ENCODE measurements around the gene SLCO3A1.
"Not testable (repeated sequence)": the region's sequence is repeated elsewhere in the genome, so short reads cannot be mapped to it uniquely, and the experiment has no call there.

The SLCO3A1 gene

GRCh38 chr15:91954292-91954691 lies 100.8 kb downstream of the SLCO3A1 start:
- Histone ChIP-seq H4K12ac (ENCODE audit: low read depth, low read length) (no peak overlapping the region), H3K14ac (ENCODE audit: low read length) (no peak overlapping the region), H3K23ac (ENCODE audit: low read length) (no peak overlapping the region), H3K9ac (ENCODE audit: low read length) (no peak overlapping the region), H2AK5ac (ENCODE audit: low read length) (no peak overlapping the region), H3K4me1 (ENCODE audit: control insufficient read depth in 1 of 2, insufficient read depth in 2 of 2, low read length in 2 of 2) (no peaks in the 10 kb centered on the region), H4K91ac (ENCODE audit: low read depth, low read length) (no peak overlapping the region), H2AFZ (ENCODE audit: insufficient read depth, low read length, poor library complexity) (no peak overlapping the region), H3K79me2 (ENCODE audit: control insufficient read depth, insufficient read depth, low read length, poor library complexity) (no peaks in the 10 kb centered on the region), H3K4ac (ENCODE audit: low read depth, low read length) (no peak overlapping the region), H3K4me3 (ENCODE audit: low read depth, low read length) (no peak overlapping the region), H3K9me3 (ENCODE audit: insufficient read depth, low read depth, low read length) (no peaks in the 10 kb centered on the region), H3K36me3 (ENCODE audit: control insufficient read depth in 1 of 2, insufficient read depth in 2 of 2, low read length in 2 of 2) (no peaks in the 10 kb centered on the region), H2BK5ac (ENCODE audit: low read depth, low read length, poor library complexity) (no peak overlapping the region), H4K8ac (ENCODE audit: low read depth, low read length) (no peak overlapping the region), H3K18ac (ENCODE audit: low read length) (no peak overlapping the region), H2BK120ac (ENCODE audit: insufficient read depth, low read length, poor library complexity) (no peak overlapping the region), H3K4me2 (ENCODE audit: low read length) (no peak overlapping the region), H3K79me1 (ENCODE audit: low read length) (peaks cover 5% of the 10 kb centered on the region), H3K27ac (ENCODE audit: low read depth, low read length) (no peak overlapping the region), H3K27me3 (ENCODE audit: insufficient read depth, low read length) (no peaks in the 10 kb centered on the region), H2BK12ac (ENCODE audit: low read length) (no peak overlapping the region)
- no peak for DNase-seq
- no CpG with 5 or more reads among the region's 7 CpGs for WGBS (ENCODE audit: extremely low coverage, insufficient coverage, insufficient read length)

- no peak overlapping the region for H3K4me2 ChIP-seq (ENCODE audit: low read length)
- H3K4me3 ChIP-seq (ENCODE audit: low read depth, low read length) = no peak overlapping the region
- H2AFZ ChIP-seq (ENCODE audit: insufficient read depth, low read length, poor library complexity) = no peak overlapping the region
- no peak overlapping the region for H4K12ac ChIP-seq (ENCODE audit: low read depth, low read length)
- no peak overlapping the region for H3K4ac ChIP-seq (ENCODE audit: low read depth, low read length)
- no peak overlapping the region for H3K14ac ChIP-seq (ENCODE audit: low read length)
- peaks cover 5% of the 10 kb centered on the region for H3K79me1 ChIP-seq (ENCODE audit: low read length)
- no peaks in the 10 kb centered on the region for H3K4me1 ChIP-seq (ENCODE audit: control insufficient read depth in 1 of 2, insufficient read depth in 2 of 2, low read length in 2 of 2)
- H2BK12ac ChIP-seq (ENCODE audit: low read length) = no peak overlapping the region
- no peak overlapping the region for H3K9ac ChIP-seq (ENCODE audit: low read length)
- no peak overlapping the region for H2AK5ac ChIP-seq (ENCODE audit: low read length)
- no peak overlapping the region for H2BK120ac ChIP-seq (ENCODE audit: insufficient read depth, low read length, poor library complexity)
- H3K23ac ChIP-seq (ENCODE audit: low read length) = no peak overlapping the region
- H4K91ac ChIP-seq (ENCODE audit: low read depth, low read length) = no peak overlapping the region
- peak; percentile 53 for DNase-seq
- no peak overlapping the region for H2BK5ac ChIP-seq (ENCODE audit: low read depth, low read length, poor library complexity)
- H3K27ac ChIP-seq (ENCODE audit: low read depth, low read length) = peak overlapping the region; percentile 81
- no peak overlapping the region for H4K8ac ChIP-seq (ENCODE audit: low read depth, low read length)
- H3K36me3 ChIP-seq (ENCODE audit: control insufficient read depth in 1 of 2, insufficient read depth in 2 of 2, low read length in 2 of 2) = no peaks in the 10 kb centered on the region
- no peaks in the 10 kb centered on the region for H3K9me3 ChIP-seq (ENCODE audit: insufficient read depth, low read depth, low read length)
- no peaks in the 10 kb centered on the region for H3K79me2 ChIP-seq (ENCODE audit: control insufficient read depth, insufficient read depth, low read length, poor library complexity)
- no CpG with 5 or more reads among the region's 8 CpGs for WGBS (ENCODE audit: extremely low coverage, insufficient coverage, insufficient read length)
- H3K18ac ChIP-seq (ENCODE audit: low read length) = no peak overlapping the region
- H3K27me3 ChIP-seq (ENCODE audit: insufficient read depth, low read length) = no peaks in the 10 kb centered on the region
Measured at GRCh38 chr15:91956026-91956723, 102.7 kb downstream of the SLCO3A1 start.

- DNase-seq = peak in 1 of 2 donors; percentile 10
- Histone ChIP-seq H3K4ac (ENCODE audit: low read depth, low read length) (no peak overlapping the region), H3K4me1 (ENCODE audit: control insufficient read depth in 1 of 2, insufficient read depth in 2 of 2, low read length in 2 of 2) (no peaks in the 10 kb centered on the region), H3K23ac (ENCODE audit: low read length) (no peak overlapping the region), H3K27me3 (ENCODE audit: insufficient read depth, low read length) (no peaks in the 10 kb centered on the region), H3K36me3 (ENCODE audit: control insufficient read depth in 1 of 2, insufficient read depth in 2 of 2, low read length in 2 of 2) (no peaks in the 10 kb centered on the region), H3K27ac (ENCODE audit: low read depth, low read length) (no peak overlapping the region), H3K79me2 (ENCODE audit: control insufficient read depth, insufficient read depth, low read length, poor library complexity) (no peaks in the 10 kb centered on the region), H4K8ac (ENCODE audit: low read depth, low read length) (no peak overlapping the region), H4K12ac (ENCODE audit: low read depth, low read length) (no peak overlapping the region), H3K18ac (ENCODE audit: low read length) (no peak overlapping the region), H3K9ac (ENCODE audit: low read length) (no peak overlapping the region), H3K14ac (ENCODE audit: low read length) (no peak overlapping the region), H3K4me3 (ENCODE audit: low read depth, low read length) (no peak overlapping the region), H2AFZ (ENCODE audit: insufficient read depth, low read length, poor library complexity) (no peak overlapping the region), H2BK120ac (ENCODE audit: insufficient read depth, low read length, poor library complexity) (no peak overlapping the region), H4K91ac (ENCODE audit: low read depth, low read length) (no peak overlapping the region), H3K79me1 (ENCODE audit: low read length) (no peaks in the 10 kb centered on the region), H3K9me3 (ENCODE audit: insufficient read depth, low read depth, low read length) (peaks cover 2% of the 10 kb centered on the region), H3K4me2 (ENCODE audit: low read length) (no peak overlapping the region), H2BK12ac (ENCODE audit: low read length) (no peak overlapping the region), H2BK5ac (ENCODE audit: low read depth, low read length, poor library complexity) (no peak overlapping the region), H2AK5ac (ENCODE audit: low read length) (no peak overlapping the region)
- WGBS (ENCODE audit: extremely low coverage, insufficient coverage, insufficient read length) = no CpG with 5 or more reads among the region's 2 CpGs
Measured at GRCh38 chr15:91961357-91961756, 107.8 kb downstream of the SLCO3A1 start.

- not testable (repeated sequence) for H3K27me3 ChIP-seq (ENCODE audit: insufficient read depth, low read length); H3K9me3 ChIP-seq (ENCODE audit: insufficient read depth, low read depth, low read length); H3K4me3 ChIP-seq (ENCODE audit: low read depth, low read length); H3K18ac ChIP-seq (ENCODE audit: low read length); H2AK5ac ChIP-seq (ENCODE audit: low read length); H3K14ac ChIP-seq (ENCODE audit: low read length); H3K4me1 ChIP-seq (ENCODE audit: control insufficient read depth in 1 of 2, insufficient read depth in 2 of 2, low read length in 2 of 2); H3K23ac ChIP-seq (ENCODE audit: low read length); DNase-seq; H2AFZ ChIP-seq (ENCODE audit: insufficient read depth, low read length, poor library complexity); H3K36me3 ChIP-seq (ENCODE audit: control insufficient read depth in 1 of 2, insufficient read depth in 2 of 2, low read length in 2 of 2); H4K8ac ChIP-seq (ENCODE audit: low read depth, low read length); H3K9ac ChIP-seq (ENCODE audit: low read length); H3K79me1 ChIP-seq (ENCODE audit: low read length); H2BK120ac ChIP-seq (ENCODE audit: insufficient read depth, low read length, poor library complexity); H4K12ac ChIP-seq (ENCODE audit: low read depth, low read length); H3K4me2 ChIP-seq (ENCODE audit: low read length); H4K91ac ChIP-seq (ENCODE audit: low read depth, low read length); H2BK5ac ChIP-seq (ENCODE audit: low read depth, low read length, poor library complexity); H3K4ac ChIP-seq (ENCODE audit: low read depth, low read length); H2BK12ac ChIP-seq (ENCODE audit: low read length); H3K27ac ChIP-seq (ENCODE audit: low read depth, low read length); H3K79me2 ChIP-seq (ENCODE audit: control insufficient read depth, insufficient read depth, low read length, poor library complexity)
- WGBS (ENCODE audit: extremely low coverage, insufficient coverage, insufficient read length) = no CpG with 5 or more reads among the region's 7 CpGs
Measured at GRCh38 chr15:91963747-91964146, 110.2 kb downstream of the SLCO3A1 start.
